GM21528 (cell line): ENCODE measurements around the gene TMUB2.
"Not testable (repeated sequence)": the region's sequence is repeated elsewhere in the genome, so short reads cannot be mapped to it uniquely, and the experiment has no call there.

Experiments used
- ATAC-seq: cut with Tn5 transposase; IDR thresholded peaks from one replicate; pipeline ENCODE4 v1.9.1; 2021; ENCODE audit warnings: mild to moderate bottlenecking, moderate library complexity; ENCODE audit not compliant: unreplicated experiment, low FRiP score

The TMUB2 gene

GRCh38 chr17:44186307-44187130 lies at the start of gene TMUB2:
Gene TMUB2 (plus strand): TSS chr17:44186972. CDS start chr17:44187709, 737 bp downstream.
- peak; percentile 82 for ATAC-seq

- no peak for ATAC-seq
These were observed 48.7 kb upstream of the TMUB2 start for GRCh38 chr17:44137891-44138709.

DNA sequence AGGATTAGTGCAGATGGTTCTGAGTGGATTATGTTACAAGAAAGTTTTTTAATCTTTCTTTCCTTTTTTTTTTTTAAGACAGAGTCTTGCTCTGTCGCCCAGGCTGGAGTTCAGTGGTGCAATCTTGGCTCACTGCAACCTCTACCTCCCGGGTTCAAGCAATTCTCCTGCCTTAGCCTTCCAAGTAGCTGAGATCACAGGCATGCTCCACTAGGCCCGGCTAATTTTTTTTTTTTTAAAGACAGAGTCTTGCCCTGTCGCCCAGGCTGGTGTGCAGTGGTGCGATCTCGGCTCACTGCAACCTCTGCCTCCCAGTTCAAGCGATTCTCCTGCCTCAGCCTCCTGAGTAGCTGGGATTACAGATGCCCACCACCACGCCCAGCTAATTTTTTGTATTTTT lies 42.9 kb upstream of the TMUB2 start:
- ATAC-seq = not testable (repeated sequence)

- ATAC-seq = no peak
These were observed 41.6 kb upstream of the TMUB2 start for GRCh38 chr17:44144966-44145739.

GRCh38 chr17:44146375-44147346 lies 40.1 kb upstream of the TMUB2 start:
- ATAC-seq = no peak

DNA sequence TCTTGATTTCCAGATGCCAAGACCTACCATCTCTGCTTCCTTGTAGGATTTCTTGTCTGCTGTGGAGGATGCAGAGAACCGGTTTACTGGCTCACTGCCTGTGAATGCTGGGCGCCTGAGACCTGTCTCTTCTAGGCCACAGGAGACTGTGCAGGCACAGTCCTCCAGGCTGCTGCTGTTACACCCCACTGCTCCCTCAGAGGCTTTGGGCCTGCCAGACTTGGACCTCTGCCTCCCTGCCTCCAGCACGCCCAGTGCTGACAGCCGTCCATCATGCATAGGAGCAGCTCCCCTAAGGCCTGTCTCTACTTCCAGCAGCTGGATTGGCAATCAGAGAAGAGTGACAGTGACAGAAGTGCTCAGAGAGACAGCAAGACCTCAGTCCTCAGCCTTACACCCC lies 39.0 kb upstream of the TMUB2 start:
- no peak for ATAC-seq

DNA sequence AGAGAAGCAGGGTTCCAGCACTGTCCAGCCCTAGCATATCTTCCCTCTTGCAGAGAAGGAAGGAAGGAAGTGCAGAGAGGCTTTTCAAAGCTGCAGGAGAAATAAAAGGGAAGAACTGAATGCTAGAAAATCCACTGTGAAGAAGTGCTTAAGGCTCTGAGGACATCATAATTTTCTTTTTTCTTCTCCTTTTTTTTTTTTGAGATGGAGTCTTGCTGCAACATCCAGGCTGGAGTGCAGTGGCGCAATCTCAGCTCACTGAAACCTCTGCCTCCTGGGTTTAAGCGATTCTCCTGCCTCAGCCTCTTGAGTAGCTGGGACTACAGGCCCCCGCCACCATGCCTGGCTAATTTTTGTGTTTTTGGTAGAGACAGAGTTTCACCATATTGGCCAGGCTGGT lies 37.7 kb upstream of the TMUB2 start:
- not testable (repeated sequence) for ATAC-seq

- no peak for ATAC-seq
These were observed 36.9 kb upstream of the TMUB2 start for GRCh38 chr17:44149750-44150329.

- no peak for ATAC-seq
These were observed 33.9 kb upstream of the TMUB2 start for GRCh38 chr17:44152875-44153274.

- ATAC-seq = no peak
These were observed 31.3 kb upstream of the TMUB2 start for GRCh38 chr17:44155488-44155887.

GRCh38 chr17:44159519-44160210 lies 27.1 kb upstream of the TMUB2 start:
- ATAC-seq = no peak

DNA sequence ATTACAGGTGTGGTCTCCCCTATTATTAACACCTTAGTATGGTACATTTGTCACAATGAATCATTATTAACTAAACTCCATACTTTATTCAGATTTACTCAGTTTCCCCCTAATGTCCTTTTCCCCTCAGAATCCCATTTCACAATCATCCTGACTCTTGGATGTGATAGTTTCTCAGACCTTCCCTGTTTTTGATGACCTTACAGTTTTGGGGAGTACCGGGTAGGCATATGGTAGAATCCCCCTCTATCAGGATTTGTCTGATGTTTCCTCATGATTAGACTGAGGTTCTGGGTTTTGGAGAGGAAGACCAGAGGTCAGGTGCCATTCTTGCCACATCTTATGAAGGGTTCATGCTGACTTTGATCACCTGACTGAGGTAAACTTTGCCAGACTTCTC lies 22.3 kb upstream of the TMUB2 start:
- no peak for ATAC-seq

DNA sequence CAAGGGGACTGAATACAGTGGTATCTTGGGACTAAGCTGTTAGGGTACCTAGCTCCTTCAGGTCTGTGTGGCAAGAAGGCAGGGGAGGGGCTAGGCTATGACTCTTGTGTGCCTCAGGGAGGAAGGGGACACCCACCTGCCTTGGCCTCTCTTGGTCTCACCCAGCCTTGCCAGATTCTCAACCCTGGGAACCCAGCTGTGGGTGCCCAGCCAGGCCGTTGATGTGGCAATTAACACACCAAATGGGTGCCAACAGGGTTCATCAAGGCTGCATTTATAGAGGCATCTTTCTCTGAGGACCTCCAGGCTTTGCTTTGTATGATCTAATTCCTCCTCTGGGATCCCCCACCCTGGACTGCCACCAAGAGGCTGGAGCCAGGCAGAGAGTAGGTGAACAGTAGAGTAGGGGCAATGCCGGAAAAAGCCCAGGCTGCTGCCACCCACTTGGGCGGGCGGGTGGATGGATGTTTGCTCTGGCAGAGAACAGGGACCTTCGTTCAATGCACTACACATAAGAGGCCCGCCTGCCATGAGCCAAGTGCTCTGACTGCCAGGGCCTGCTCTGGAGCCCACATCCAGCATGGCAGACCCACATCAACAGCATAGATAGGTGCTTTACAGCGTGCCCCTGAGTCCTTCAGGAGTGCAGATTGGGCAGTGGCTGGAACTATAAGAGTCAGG lies 19.5 kb upstream of the TMUB2 start:
- ATAC-seq = no peak

- no peak for ATAC-seq
These were observed 16.7 kb upstream of the TMUB2 start for GRCh38 chr17:44170135-44170498.

DNA sequence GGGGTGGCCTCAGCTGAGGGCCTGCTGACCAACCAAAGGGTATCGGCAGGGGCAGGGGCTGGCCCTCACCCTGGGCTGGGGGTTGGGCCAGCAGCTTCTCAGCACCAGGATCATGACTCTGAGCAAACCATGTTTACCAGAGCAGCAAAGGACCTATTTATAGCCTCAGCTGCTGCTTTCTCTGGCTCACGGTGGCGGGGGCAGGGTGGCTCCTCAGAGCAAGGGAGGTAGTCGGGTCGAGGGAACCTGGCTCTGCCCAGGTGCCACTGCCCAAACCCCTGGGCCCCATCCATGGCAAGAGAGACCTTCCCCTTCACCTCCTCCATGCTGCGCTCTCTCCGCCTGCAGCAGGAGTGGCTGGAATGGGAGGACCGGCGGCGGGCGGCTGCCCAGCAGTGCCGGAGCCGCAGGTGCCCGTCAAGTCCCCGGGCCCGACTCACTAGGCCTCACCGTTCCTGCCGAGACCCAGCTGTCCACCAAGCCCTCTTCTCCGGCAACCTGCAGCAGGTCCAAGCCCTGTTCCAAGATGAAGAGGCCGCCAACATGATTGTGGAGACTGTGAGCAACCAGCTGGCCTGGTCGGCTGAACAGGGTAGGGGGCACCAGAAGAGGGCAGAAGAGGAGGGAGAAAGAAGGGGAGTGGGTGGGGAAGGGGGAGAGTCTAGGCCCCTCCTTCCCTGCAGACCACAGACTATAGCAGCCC lies 16.1 kb upstream of the TMUB2 start, which contains the start of gene ASB16:
Gene ASB16, plus strand, starts transcription at position 206 of the 703 bp plus-strand sequence. Its CDS starts 86 bp downstream, at position 292.
- ATAC-seq = no peak

GRCh38 chr17:44171931-44172455 lies 14.8 kb upstream of the TMUB2 start:
- ATAC-seq = no peak

GRCh38 chr17:44174427-44174826 lies 12.3 kb upstream of the TMUB2 start:
- no peak for ATAC-seq
